Measurements from ENCODE around the gene CHST8.

Gene CHST8

DNA sequence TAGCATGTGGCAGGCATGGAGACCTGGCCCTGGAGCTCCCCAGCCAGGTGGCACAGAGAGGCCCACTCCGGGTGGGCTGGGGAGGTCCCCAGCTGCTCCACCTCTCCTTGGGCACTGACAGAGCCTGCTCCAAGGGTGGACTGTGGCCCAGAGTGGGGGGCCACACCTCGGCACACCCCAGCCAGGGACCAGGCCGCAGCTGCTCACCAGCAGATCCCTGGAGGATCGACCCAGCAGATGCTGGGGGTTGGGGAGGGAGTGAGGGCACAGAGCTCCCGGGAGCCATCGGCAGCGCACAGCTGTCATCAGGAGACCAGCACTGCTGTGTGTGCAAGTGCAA, 102.9 kb downstream of the CHST8 start:
- no peak for DNase-seq (ENCODE audit: extremely low read depth, low read depth)
- H3K4me3 ChIP-seq (replicated peaks; ENCODE audit: low read depth, low read length) = no peak overlapping the region
- TF ChIP-seq, protein P1, sequence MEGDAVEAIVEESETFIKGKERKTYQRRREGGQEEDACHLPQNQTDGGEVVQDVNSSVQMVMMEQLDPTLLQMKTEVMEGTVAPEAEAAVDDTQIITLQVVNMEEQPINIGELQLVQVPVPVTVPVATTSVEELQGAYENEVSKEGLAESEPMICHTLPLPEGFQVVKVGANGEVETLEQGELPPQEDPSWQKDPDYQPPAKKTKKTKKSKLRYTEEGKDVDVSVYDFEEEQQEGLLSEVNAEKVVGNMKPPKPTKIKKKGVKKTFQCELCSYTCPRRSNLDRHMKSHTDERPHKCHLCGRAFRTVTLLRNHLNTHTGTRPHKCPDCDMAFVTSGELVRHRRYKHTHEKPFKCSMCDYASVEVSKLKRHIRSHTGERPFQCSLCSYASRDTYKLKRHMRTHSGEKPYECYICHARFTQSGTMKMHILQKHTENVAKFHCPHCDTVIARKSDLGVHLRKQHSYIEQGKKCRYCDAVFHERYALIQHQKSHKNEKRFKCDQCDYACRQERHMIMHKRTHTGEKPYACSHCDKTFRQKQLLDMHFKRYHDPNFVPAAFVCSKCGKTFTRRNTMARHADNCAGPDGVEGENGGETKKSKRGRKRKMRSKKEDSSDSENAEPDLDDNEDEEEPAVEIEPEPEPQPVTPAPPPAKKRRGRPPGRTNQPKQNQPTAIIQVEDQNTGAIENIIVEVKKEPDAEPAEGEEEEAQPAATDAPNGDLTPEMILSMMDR (IDR thresholded peaks at IDR 0.05; ENCODE audit: low read depth, low read length, missing control alignments) = no peak

DNA sequence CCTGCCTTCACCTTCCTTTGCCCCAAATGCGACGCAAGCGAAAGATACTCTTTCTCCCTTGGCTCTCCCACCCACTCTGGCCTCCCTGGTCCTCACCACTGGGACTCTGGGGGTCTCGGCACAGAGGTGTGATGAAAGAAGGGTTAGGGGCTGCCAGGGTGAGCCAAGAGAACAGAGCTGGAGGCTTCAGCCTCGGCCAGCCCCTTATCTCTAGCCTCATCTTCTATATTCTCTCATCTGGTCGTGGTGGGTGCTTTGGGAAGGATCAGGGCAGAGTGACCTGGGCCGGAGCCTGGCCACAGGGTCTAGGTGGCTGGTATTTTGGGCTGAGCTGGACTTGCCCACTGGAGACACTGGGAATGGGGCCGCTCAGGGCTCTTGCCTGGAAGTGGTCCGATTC, 103.8 kb downstream of the CHST8 start:
- no peak overlapping the region for H3K4me3 ChIP-seq (replicated peaks; ENCODE audit: low read depth, low read length)
- TF ChIP-seq, protein P1 (IDR thresholded peaks at IDR 0.05; ENCODE audit: low read depth, low read length, missing control alignments) = no peak
- DNase-seq (ENCODE audit: extremely low read depth, low read depth) = no peak

DNA sequence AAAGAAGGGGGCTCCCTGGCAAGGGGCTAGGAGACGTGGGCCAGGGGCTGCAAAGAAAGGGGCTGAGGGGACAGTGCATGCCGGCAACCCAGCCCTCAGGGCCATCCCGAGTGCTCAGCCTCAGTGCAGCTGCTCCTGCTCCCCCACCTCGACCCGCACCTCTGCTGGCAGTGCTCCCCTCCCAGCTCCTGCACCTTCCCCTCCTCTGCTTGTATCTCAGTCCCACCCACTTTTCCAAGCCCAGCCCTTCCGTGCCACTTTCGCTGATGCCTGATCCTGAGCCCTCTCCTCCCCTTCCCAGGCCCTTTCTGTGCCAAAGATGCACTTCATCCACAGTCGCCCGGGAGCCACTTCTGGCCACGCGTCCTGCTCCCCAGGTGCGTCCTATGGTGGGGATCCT, 105.0 kb downstream of the CHST8 start:
- TF ChIP-seq, protein P1 (IDR thresholded peaks at IDR 0.05; ENCODE audit: low read depth, low read length, missing control alignments) = no peak
- no peak overlapping the region for H3K4me3 ChIP-seq (replicated peaks; ENCODE audit: low read depth, low read length)
- no peak for DNase-seq (ENCODE audit: extremely low read depth, low read depth)

DNA sequence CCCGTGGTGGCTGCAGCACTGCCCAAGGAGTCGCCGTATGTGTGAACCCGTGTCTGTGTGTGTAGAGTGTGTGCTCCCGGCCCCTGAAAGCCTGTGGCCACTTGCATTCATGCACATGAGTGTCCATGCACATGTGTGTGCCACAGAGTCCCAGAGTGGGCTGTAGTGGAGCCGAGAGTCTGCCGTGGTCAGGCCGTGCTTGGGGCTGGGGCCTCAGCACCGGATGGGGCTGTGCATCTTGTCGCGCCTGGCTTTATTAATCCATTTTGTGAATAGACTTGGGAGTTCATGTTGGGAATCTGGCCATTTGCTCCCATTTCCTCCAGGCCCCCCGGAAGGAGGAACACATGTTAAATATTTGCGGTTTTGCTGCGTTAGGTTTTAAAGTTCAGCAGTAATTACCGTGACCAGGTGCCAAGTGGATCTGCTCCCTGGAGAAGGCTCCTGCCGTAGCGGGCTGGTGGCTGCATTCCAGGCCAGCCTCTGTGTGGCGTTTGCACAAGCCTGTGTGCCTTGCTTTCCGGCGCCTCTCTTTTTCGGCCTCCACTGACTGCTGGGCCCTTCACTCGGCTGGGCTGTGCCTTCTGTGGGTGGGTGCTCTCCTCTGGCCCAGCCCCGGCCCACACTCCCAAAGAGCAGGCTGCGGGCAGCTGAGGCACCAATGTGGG, 105.7 kb downstream of the CHST8 start:
- TF ChIP-seq, protein P1 (IDR thresholded peaks at IDR 0.05; ENCODE audit: low read depth, low read length, missing control alignments) = no peak
- DNase-seq (ENCODE audit: extremely low read depth, low read depth) = no peak
- H3K4me3 ChIP-seq (replicated peaks; ENCODE audit: low read depth, low read length) = no peak overlapping the region

DNA sequence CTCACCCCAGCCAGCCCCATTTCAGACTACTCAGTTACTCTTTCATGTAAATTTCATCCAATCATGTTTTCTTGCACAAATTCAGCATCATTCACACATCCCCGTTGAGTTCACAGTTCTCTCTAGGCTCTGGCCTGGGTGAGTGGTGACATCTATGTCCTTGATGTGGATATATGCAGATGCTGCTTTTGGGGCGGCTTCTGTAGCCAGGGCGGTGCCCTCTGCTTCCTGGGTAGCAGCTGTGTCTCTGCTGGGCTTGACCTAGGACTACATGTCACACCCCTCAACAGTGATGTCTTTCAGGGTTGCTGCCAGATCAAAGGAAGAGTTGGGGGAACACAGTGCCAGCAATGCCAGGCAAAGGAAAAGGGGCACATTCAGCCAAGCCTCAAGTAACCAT, 106.4 kb downstream of the CHST8 start:
- TF ChIP-seq, protein P1 (IDR thresholded peaks at IDR 0.05; ENCODE audit: low read depth, low read length, missing control alignments) = no peak
- DNase-seq (ENCODE audit: extremely low read depth, low read depth) = no peak
- no peak overlapping the region for H3K4me3 ChIP-seq (replicated peaks; ENCODE audit: low read depth, low read length)

DNA sequence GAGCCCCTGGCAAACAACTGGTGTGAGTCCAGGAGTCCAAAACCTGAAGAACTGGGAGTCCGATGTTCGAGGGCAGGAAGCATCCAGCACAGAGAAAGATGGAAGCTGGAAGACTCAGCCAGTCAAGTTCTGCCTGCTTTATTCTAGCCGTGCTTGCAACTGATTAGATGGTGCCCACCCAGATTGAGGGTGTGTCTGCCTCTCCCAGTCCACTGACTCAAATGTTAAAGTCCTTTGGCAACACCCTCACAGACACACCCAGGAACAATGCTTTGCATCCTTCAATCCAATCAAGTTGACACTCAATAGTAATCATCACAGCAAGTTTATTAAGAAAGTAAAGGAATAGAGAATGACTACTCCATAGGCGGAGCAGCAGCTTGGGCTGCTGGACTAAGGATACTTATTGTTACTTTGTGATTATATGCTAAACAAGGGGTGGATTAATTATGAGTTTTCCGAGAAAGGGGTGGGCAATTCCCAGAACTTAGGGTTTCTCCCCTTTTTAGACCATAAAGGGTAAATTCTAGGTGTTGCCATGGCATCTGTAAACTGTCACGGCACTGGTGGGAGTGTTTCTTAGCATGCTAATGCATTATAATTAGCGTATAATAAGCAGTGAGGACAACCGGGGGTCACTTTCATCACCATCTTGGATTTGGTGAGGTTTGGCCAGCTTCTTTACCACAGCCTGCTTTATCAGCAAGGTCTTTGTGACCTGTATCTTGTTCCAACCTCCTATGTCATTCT, 109.3 kb downstream of the CHST8 start:
- TF ChIP-seq, protein P1 (IDR thresholded peaks at IDR 0.05; ENCODE audit: low read depth, low read length, missing control alignments) = no peak
- DNase-seq (ENCODE audit: extremely low read depth, low read depth) = no peak
- H3K4me3 ChIP-seq (replicated peaks; ENCODE audit: low read depth, low read length) = no peak overlapping the region

All from HFF-Myc (cell line).